GM18868 (cell line): ENCODE results near the gene GRIN2D.

ENCODE experiments used
- ATAC-seq: cut with Tn5 transposase; IDR thresholded peaks from one replicate; pipeline ENCODE4 v1.9.1; 2021; ENCODE audit warnings: mild to moderate bottlenecking, moderate library complexity; ENCODE audit not compliant: unreplicated experiment

Gene GRIN2D

GRCh38 chr19:48396824-48397176 lies 3.3 kb downstream of the GRIN2D start:
- ATAC-seq: no peak

GRCh38 chr19:48397263-48398101 lies 4.0 kb downstream of the GRIN2D start:
- ATAC-seq: no peak

- ATAC-seq: no peak
Observed at GRCh38 chr19:48398102-48398374, 4.6 kb downstream of the GRIN2D start.

GRCh38 chr19:48398375-48399235 lies 5.1 kb downstream of the GRIN2D start:
- peak; percentile 49 for ATAC-seq

- ATAC-seq: no peak
Observed at GRCh38 chr19:48400018-48400742, 6.7 kb downstream of the GRIN2D start.

- no peak for ATAC-seq
Observed at GRCh38 chr19:48401287-48401686, 7.8 kb downstream of the GRIN2D start.

- ATAC-seq: no peak
Observed at GRCh38 chr19:48403606-48404005, 10.1 kb downstream of the GRIN2D start.

GRCh38 chr19:48405010-48405659 lies 11.7 kb downstream of the GRIN2D start:
- ATAC-seq: no peak

GRCh38 chr19:48405850-48406249 lies 12.4 kb downstream of the GRIN2D start:
- ATAC-seq: no peak

GRCh38 chr19:48413879-48414587 lies 20.6 kb downstream of the GRIN2D start:
- ATAC-seq: no peak

- no peak for ATAC-seq
Observed at GRCh38 chr19:48415395-48415794, 21.9 kb downstream of the GRIN2D start.

- no peak for ATAC-seq
Observed at GRCh38 chr19:48415806-48416221, 22.3 kb downstream of the GRIN2D start.

GRCh38 chr19:48417421-48417820 lies 24.0 kb downstream of the GRIN2D start:
- ATAC-seq: no peak

GRCh38 chr19:48418317-48419064 lies 25.0 kb downstream of the GRIN2D start:
- no peak for ATAC-seq

GRCh38 chr19:48419158-48419920 lies 25.9 kb downstream of the GRIN2D start:
- no peak for ATAC-seq

- ATAC-seq: no peak
Observed at GRCh38 chr19:48421548-48421947, 28.1 kb downstream of the GRIN2D start.

GRCh38 chr19:48424694-48425219 lies 31.3 kb downstream of the GRIN2D start:
- no peak for ATAC-seq

GRCh38 chr19:48428670-48429069 lies 35.2 kb downstream of the GRIN2D start:
- ATAC-seq: no peak

- no peak for ATAC-seq
Observed at GRCh38 chr19:48433337-48433736, 39.9 kb downstream of the GRIN2D start.
